Cardiac muscle cell (in vitro differentiated cells and primary cell): ENCODE results near the gene NFAT5. TPM values are rescaled to one million over a fixed set of nuclear protein-coding genes. Genes with fewer than 3 reads are reported as not detected.
A peak's percentile ranks its signal among the peaks of the same experiment; 100 is the strongest.

Source experiments
- DNase-seq, 2 donors: peaks; one replicate each; pipeline versions ENCODE4 v3.0.0 to v3.0.0-alpha.2; 2010 to 2017; ENCODE audit warnings: low read depth in 1 of 2, low spot score in 1 of 2
- H3K27ac ChIP-seq: fragments of 200-600 bp; sonication (generic); 2 replicates; pipeline ENCODE4 v1.5.1; 2016
- H3K27me3 ChIP-seq: fragments of 200-600 bp; sonication (generic); 2 replicates; pipeline ENCODE4 v1.6.0; 2016; ENCODE audit warnings: control low read depth
- H3K36me3 ChIP-seq: fragments of 200-600 bp; sonication (generic); 2 replicates; pipeline ENCODE4 v1.5.1; 2016; ENCODE audit warnings: control low read depth
- H3K4me1 ChIP-seq: fragments of 200-600 bp; sonication (generic); 2 replicates; pipeline ENCODE4 v1.8.1; 2017; ENCODE audit warnings: low read depth, mild to moderate bottlenecking, mixed run types
- H3K4me3 ChIP-seq: fragments of 200-600 bp; sonication (generic); 2 replicates; pipeline ENCODE4 v1.5.1; 2016; ENCODE audit warnings: mild to moderate bottlenecking
- H3K9me3 ChIP-seq: fragments of 200-600 bp; sonication (generic); 2 replicates; pipeline ENCODE4 v1.5.1; 2017; ENCODE audit warnings: low read depth, mild to moderate bottlenecking, control low read depth
- polyA plus RNA-seq: library from polyadenylated mRNA; unstranded; fragments of >200 nt; fragmentation: Nextera tagmentation; extraction: Ambion mirVana; gene quantifications from 2 replicates; pipeline ENCODE4 v1.2.1, GENCODE V29; 2016
- total RNA-seq: library from RNA; depleted of rRNA; stranded (reverse); fragments of >200 nt; gene quantifications from 2 replicates; pipeline ENCODE4 v1.2.3, GENCODE V29; 2016
- TF ChIP-seq, protein P1 (sequence below): IDR thresholded peaks from 2 replicates; pipeline ENCODE4 v1.5.1; 2012; ENCODE audit warnings: low read depth, mild to moderate bottlenecking, low read length

The NFAT5 gene
- total and polyA plus RNA-seq, 2 experiments from 2014 or later = 6.2 to 15.9 TPM

DNA sequence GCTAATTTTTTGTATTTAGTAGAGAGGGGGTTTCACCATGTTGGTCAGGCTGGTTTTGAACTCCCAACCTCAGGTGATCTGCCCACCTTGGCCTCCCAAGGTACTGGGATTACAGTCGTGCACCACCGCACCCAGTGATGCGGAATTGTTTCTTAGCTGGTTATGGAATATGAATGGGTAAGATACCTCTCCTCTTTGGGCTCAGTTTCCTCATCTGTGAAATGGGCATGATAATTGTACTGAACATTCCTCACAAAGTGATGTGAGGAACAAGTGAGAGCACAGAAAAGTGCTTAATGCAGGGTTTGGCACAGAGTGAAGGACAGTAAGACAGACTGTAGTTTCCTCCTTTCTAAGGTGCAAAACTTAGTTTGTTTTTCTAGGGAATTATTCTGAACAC, 31.0 kb upstream of the NFAT5 start:
- DNase-seq = no peak
- Histone ChIP-seq H3K27ac (no peak overlapping the region), H3K9me3 (no peaks in the 10 kb centered on the region), H3K4me3 (no peak overlapping the region), H3K4me1 (no peaks in the 10 kb centered on the region), H3K27me3 (no peaks in the 10 kb centered on the region), H3K36me3 (no peaks in the 10 kb centered on the region)
- TF ChIP-seq, protein P1, sequence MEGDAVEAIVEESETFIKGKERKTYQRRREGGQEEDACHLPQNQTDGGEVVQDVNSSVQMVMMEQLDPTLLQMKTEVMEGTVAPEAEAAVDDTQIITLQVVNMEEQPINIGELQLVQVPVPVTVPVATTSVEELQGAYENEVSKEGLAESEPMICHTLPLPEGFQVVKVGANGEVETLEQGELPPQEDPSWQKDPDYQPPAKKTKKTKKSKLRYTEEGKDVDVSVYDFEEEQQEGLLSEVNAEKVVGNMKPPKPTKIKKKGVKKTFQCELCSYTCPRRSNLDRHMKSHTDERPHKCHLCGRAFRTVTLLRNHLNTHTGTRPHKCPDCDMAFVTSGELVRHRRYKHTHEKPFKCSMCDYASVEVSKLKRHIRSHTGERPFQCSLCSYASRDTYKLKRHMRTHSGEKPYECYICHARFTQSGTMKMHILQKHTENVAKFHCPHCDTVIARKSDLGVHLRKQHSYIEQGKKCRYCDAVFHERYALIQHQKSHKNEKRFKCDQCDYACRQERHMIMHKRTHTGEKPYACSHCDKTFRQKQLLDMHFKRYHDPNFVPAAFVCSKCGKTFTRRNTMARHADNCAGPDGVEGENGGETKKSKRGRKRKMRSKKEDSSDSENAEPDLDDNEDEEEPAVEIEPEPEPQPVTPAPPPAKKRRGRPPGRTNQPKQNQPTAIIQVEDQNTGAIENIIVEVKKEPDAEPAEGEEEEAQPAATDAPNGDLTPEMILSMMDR = no peak

DNA sequence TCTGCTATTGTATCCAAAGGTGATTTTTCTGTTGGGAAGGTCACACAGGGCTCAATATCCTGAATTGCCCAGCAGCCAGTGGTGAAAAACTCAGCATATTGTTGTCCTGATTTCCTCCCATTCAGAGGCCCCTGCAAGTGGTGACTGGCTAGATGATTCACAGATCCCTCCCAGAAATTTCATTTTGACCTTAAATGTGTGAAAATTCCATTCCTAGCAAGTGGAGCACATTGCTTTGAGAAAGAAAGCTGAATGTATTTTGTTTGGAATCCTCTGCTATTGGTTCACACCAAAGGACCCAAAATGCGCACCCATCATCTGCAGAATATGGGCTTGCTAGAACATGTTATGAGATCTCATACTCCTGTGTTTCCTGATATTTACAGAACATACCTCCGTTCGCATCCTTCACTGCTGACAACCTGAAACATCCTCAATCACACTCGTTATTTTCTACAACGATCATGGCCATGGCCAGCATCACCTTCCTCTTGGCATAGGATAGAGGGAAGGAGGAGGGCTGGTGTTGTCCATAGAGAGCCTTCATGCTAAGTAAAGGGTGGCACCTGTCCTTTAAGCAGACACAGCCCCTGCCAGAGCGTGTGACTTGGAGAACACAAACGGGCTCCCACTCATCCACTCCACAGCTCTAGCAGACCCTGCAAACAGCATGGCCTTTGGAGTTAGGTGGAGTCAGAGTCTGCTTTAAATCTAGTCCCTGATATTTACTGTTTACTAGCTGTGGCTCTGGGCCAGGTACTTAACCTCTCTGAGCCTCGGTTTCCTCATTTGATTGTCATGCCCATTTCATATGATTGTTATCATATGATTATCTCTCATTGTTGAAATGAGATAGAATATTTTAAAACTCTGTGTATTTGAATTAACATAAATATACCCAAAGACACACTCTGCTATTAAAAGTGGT, 30.4 kb upstream of the NFAT5 start:
- DNase-seq = peak in 1 of 2 donors; percentile 43
- TF ChIP-seq, protein P1 = no peak

DNA sequence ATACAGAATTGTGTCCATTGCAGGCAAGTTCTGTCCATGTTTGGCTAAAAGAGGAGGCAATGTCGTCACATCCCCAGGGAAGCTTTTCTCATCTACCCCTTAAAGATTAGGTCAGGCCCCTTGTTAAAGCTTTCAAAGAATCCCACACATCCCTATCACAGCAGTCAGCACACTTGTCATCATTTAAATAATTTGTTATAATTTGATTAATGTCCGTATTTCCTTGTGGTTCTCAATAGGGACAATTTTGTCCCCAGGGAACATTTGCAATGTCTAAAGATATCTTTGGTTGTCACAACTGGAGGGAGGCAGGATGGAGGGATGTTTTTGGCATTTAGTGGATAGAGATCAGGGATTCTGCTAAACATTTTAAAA, 28.1 kb upstream of the NFAT5 start:
- TF ChIP-seq, protein P1 = no peak
- DNase-seq = no peak
- Histone ChIP-seq H3K36me3 (no peaks in the 10 kb centered on the region), H3K4me1 (no peaks in the 10 kb centered on the region), H3K27me3 (no peaks in the 10 kb centered on the region), H3K27ac (no peak overlapping the region), H3K9me3 (no peaks in the 10 kb centered on the region), H3K4me3 (no peak overlapping the region)

More for the DNA sequence above, 30.4 kb upstream of the NFAT5 start:
- H3K36me3 ChIP-seq = no peaks in the 10 kb centered on the region
- no peaks in the 10 kb centered on the region for H3K4me1 ChIP-seq
- H3K4me3 ChIP-seq = no peak overlapping the region
- no peaks in the 10 kb centered on the region for H3K9me3 ChIP-seq
- no peaks in the 10 kb centered on the region for H3K27me3 ChIP-seq
- H3K27ac ChIP-seq = no peak overlapping the region

DNA sequence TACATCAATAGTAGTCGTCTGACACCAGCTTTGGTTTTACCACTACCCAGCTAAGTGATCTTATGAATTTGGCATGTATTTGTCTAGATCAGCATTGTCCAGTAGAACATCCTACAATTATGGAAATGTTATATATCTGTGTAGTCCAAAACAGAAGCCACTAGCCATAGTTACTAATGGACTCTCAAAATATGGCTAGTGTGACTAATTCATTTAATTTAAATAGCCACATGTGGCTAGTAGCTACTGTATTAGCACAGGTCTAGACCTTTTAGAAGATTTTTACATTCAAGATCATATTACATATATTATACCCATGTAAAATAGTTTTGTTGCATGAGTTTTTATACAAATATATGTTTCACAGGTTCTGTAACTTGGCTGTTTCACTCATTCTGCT, 27.0 kb upstream of the NFAT5 start:
- TF ChIP-seq, protein P1 = no peak
- Histone ChIP-seq H3K9me3 (no peaks in the 10 kb centered on the region), H3K27me3 (no peaks in the 10 kb centered on the region), H3K27ac (no peak overlapping the region), H3K4me3 (no peak overlapping the region), H3K4me1 (no peaks in the 10 kb centered on the region), H3K36me3 (no peaks in the 10 kb centered on the region)
- DNase-seq = no peak

DNA sequence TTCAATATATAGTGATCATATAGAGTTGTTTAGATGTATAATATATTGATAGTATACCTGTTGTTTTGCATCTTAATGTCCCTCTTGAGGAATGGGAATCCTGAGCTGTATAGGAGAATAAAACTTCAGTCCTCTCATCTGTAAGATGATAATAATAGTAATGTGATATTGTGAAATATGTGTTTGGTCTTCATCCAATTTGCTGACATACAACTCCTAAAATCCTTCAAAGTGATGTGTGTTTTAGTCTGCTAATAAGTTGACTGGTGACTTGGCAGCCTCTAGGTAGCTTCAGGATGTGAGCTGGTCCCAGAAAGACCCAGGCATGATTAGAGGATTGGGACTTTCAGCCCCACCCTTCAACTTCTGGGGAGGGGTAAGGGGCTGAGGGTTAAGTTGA, 22.8 kb upstream of the NFAT5 start:
- H3K4me1 ChIP-seq = no peaks in the 10 kb centered on the region
- H3K36me3 ChIP-seq = no peaks in the 10 kb centered on the region
- TF ChIP-seq, protein P1 = no peak
- H3K9me3 ChIP-seq = no peaks in the 10 kb centered on the region
- no peaks in the 10 kb centered on the region for H3K27me3 ChIP-seq
- H3K27ac ChIP-seq = no peak overlapping the region
- DNase-seq = peak in 1 of 2 donors; percentile 44
- H3K4me3 ChIP-seq = no peak overlapping the region
